Tibial nerve (tissue), 4 donors: Measurements from ENCODE around the gene PRSS12. TPM values are rescaled to one million over a fixed set of nuclear protein-coding genes. Genes with fewer than 3 reads are reported as not detected.

Experiments used
- DNase-seq, 2 donors: peaks; one replicate each; pipeline ENCODE4 v3.0.0-alpha.2; 2019; ENCODE audit warnings: low spot score in 2 of 2
- H3K27ac ChIP-seq, 4 donors: fragments of 200-600 bp; sonication (generic) in 3 of 4; one replicate each; pipeline ENCODE4 v1.5.1; 2017 to 2019; ENCODE audit warnings: mild to moderate bottlenecking in 1 of 4
- H3K27me3 ChIP-seq, 2 donors: fragments of 200-600 bp; sonication (generic) in 1 of 2; one replicate each; pipeline versions ENCODE4 v1.5.1 to v1.6.0; 2017 to 2019
- H3K36me3 ChIP-seq, 3 donors: fragments of 200-600 bp; sonication (generic); one replicate each; pipeline ENCODE4 v1.5.1; 2018 to 2019
- H3K4me1 ChIP-seq, 4 donors: fragments of 200-600 bp; sonication (generic) in 3 of 4; one replicate each; pipeline ENCODE4 v1.5.1; 2017 to 2019
- H3K4me3 ChIP-seq, 4 donors: fragments of 200-600 bp; sonication (generic) in 3 of 4; one replicate each; pipeline ENCODE4 v1.5.1; 2017 to 2019; ENCODE audit warnings: mild to moderate bottlenecking in 1 of 4, moderate library complexity in 1 of 4
- H3K9me3 ChIP-seq, 4 donors: fragments of 200-600 bp; sonication (generic) in 3 of 4; one replicate each; pipeline ENCODE4 v1.5.1; 2017 to 2019
- CTCF ChIP-seq, 5 experiments: fragments of 200-600 bp in 3 of 5; fragments of 450-650 bp in 2 of 5; sonication (generic) in 3 of 5; IDR thresholded peaks; one replicate each; pipeline ENCODE4 v1.5.1; 2016 to 2019; ENCODE audit warnings: antibody characterized with exemption in 5 of 5, mild to moderate bottlenecking in 3 of 5, moderate library complexity in 2 of 5
- EP300 ChIP-seq, 2 donors: sonication (generic); formaldehyde crosslinking; IDR thresholded peaks; one replicate each; pipeline ENCODE4 v1.6.1; 2017; ENCODE audit warnings: antibody characterized with exemption in 2 of 2, mild to moderate bottlenecking in 1 of 2
- POLR2A ChIP-seq, 2 donors: fragments of 450-650 bp; IDR thresholded peaks; one replicate each; pipeline ENCODE4 v1.6.1; 2017; ENCODE audit warnings: antibody characterized with exemption in 2 of 2, mild to moderate bottlenecking in 2 of 2, moderate library complexity in 2 of 2
- WGBS, 2 donors: methylation state at CpG; one replicate each; pipeline ENCODE4 v1.1.5; 2018; 5-methylcytosine and 5-hydroxymethylcytosine counted together
- total RNA-seq, 4 donors: library from RNA; depleted of rRNA; stranded (reverse); fragments of >200 nt; gene quantifications; one replicate each; pipeline ENCODE4 v1.1.0, GENCODE V29; 2016

PRSS12 gene
- total RNA-seq, 4 donors from 2014 or later = under 0.01 to 0.90 (median 0.21) TPM; not detected in 1

DNA sequence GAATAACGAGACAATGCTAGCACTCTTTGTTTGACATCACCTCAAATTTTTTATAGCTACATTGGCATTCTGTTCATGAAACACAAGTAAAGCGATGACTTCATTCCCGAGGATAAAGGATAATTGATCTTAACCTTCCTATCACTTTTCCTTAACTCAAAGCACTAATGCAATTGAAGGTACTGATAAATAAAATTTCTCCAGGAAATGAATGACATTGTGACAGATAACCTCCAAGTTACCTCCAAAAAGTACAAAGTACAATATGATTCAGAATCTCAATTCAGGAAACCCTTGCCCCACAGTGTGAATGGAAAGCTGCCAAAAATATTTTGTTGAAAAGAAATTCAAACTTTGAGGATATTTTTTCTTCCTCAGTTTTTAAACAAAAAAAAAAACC, 1.8 kb downstream of the PRSS12 start:
- DNase-seq = no peak
- peaks cover 0 to 38% of the 10 kb centered on the region in 2 donors for H3K27me3 ChIP-seq
- TF ChIP-seq EP300 (IDR thresholded peaks at IDR 0.05) = no peak
- no peak for TF ChIP-seq CTCF (IDR thresholded peaks at IDR 0.05)
- TF ChIP-seq POLR2A (IDR thresholded peaks at IDR 0.05) = no peak
- WGBS, 2 donors = 61 to 62% methylated on average over 3 of the region's 3 CpGs
- no peak overlapping the region for H3K27ac ChIP-seq
- H3K9me3 ChIP-seq = no peaks in the 10 kb centered on the region
- H3K4me3 ChIP-seq = no peak overlapping the region
- H3K4me1 ChIP-seq = peaks cover 0 to 18% (median 10%) of the 10 kb centered on the region in 4 donors
- no peaks in the 10 kb centered on the region for H3K36me3 ChIP-seq

GRCh38 chr4:118348886-118349285, 3.9 kb downstream of the PRSS12 start:
- Histone ChIP-seq H3K36me3 (no peaks in the 10 kb centered on the region), H3K27me3 (peaks cover 0 to 22% of the 10 kb centered on the region in 2 donors), H3K9me3 (no peaks in the 10 kb centered on the region), H3K4me1 (peaks cover 0 to 18% (median 10%) of the 10 kb centered on the region in 4 donors), H3K27ac (no peak overlapping the region), H3K4me3 (no peak overlapping the region)
- 89 to 91% methylated on average over 5 of the region's 5 CpGs for WGBS, 2 donors
- TF ChIP-seq POLR2A (IDR thresholded peaks at IDR 0.05) (no peak), EP300 (IDR thresholded peaks at IDR 0.05) (no peak), CTCF (IDR thresholded peaks at IDR 0.05) (no peak)
- DNase-seq = no peak

GRCh38 chr4:118346495-118346894, 6.3 kb downstream of the PRSS12 start:
- H3K27me3 ChIP-seq = no peaks in the 10 kb centered on the region
- TF ChIP-seq EP300 (IDR thresholded peaks at IDR 0.05) = no peak
- no peak for TF ChIP-seq CTCF (IDR thresholded peaks at IDR 0.05)
- no peak for TF ChIP-seq POLR2A (IDR thresholded peaks at IDR 0.05)
- no peak overlapping the region for H3K27ac ChIP-seq
- H3K4me1 ChIP-seq = no peaks in the 10 kb centered on the region
- no peaks in the 10 kb centered on the region for H3K36me3 ChIP-seq
- 84 to 91% methylated on average over 4 of the region's 4 CpGs for WGBS, 2 donors
- no peak overlapping the region for H3K4me3 ChIP-seq
- H3K9me3 ChIP-seq = no peaks in the 10 kb centered on the region
- no peak for DNase-seq

GRCh38 chr4:118345813-118346212, 7.0 kb downstream of the PRSS12 start:
- no peaks in the 10 kb centered on the region for H3K36me3 ChIP-seq
- H3K4me1 ChIP-seq = no peaks in the 10 kb centered on the region
- WGBS, 2 donors = 66 to 75% methylated on average over 1 of the region's 1 CpG
- DNase-seq = no peak
- no peak overlapping the region for H3K4me3 ChIP-seq
- no peak for TF ChIP-seq POLR2A (IDR thresholded peaks at IDR 0.05)
- no peak for TF ChIP-seq EP300 (IDR thresholded peaks at IDR 0.05)
- TF ChIP-seq CTCF (IDR thresholded peaks at IDR 0.05) = no peak
- no peak overlapping the region for H3K27ac ChIP-seq
- no peaks in the 10 kb centered on the region for H3K27me3 ChIP-seq
- no peaks in the 10 kb centered on the region for H3K9me3 ChIP-seq

GRCh38 chr4:118344801-118345200, 8.0 kb downstream of the PRSS12 start:
- H3K27me3 ChIP-seq = no peaks in the 10 kb centered on the region
- no peak for DNase-seq
- no peaks in the 10 kb centered on the region for H3K4me1 ChIP-seq
- H3K27ac ChIP-seq = no peak overlapping the region
- no peak for TF ChIP-seq CTCF (IDR thresholded peaks at IDR 0.05)
- no peaks in the 10 kb centered on the region for H3K9me3 ChIP-seq
- no peaks in the 10 kb centered on the region for H3K36me3 ChIP-seq
- H3K4me3 ChIP-seq = no peak overlapping the region
